Articular chondrocyte of knee joint (primary cell): ENCODE data around the gene MCOLN1. TPM values are rescaled to one million over a fixed set of nuclear protein-coding genes. Genes with fewer than 3 reads are reported as not detected.

Experiments used
- small RNA-seq: library from RNA; depleted of rRNA; stranded (forward); fragments of <200 nt; gene quantifications from one replicate; pipeline ENCODE3, GENCODE V24; 2012
- total RNA-seq: library from RNA; depleted of rRNA; stranded (reverse); fragments of >200 nt; gene quantifications from 2 replicates; pipeline ENCODE4 v1.2.3, GENCODE V29; 2012

MCOLN1 gene
- total RNA-seq: 5.7 and 8.4 TPM in 2 replicates

DNA sequence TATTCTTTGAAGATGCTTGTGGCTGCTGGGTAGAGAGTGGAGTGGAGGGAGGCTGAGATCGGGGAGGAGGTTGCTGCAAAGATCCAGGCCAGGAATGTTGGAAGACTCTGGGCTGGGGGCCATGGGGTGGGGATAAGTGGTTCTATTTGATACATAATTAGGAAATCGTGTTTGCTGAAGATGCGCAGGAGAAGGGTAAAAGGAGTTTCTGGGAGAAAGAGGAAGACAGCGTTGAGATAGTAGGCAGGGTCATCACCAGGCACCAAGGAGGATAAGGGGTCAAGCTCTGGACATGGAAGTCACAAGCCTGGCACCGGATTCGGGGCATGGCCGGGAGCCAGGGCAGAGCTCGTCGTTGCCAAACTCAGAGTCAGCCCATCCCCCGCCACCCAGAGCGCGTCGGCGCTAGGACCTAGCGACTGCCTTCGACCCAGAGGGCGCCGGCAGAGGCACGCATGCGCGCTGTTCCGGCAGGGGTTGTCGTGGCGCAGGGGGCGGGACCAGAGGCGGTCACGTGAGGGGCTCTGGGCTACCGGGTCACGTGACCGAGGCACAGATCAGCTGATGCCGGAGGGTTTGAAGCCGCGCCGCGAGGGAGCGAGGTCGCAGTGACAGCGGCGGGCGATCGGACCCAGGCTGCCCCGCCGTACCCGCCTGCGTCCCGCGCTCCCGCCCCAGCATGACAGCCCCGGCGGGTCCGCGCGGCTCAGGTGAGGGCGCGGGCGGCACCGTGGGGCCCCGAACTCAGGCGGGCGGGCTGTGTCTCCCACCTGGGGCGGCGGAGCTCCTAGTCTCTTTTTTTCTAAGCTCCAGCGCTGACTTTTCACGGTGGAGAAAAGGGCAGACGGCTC, at the start of gene MCOLN1:
TSS of gene MCOLN1 (plus strand) at position 553 of the 851 bp plus-strand sequence. CDS start at position 680, 127 bp downstream.

DNA sequence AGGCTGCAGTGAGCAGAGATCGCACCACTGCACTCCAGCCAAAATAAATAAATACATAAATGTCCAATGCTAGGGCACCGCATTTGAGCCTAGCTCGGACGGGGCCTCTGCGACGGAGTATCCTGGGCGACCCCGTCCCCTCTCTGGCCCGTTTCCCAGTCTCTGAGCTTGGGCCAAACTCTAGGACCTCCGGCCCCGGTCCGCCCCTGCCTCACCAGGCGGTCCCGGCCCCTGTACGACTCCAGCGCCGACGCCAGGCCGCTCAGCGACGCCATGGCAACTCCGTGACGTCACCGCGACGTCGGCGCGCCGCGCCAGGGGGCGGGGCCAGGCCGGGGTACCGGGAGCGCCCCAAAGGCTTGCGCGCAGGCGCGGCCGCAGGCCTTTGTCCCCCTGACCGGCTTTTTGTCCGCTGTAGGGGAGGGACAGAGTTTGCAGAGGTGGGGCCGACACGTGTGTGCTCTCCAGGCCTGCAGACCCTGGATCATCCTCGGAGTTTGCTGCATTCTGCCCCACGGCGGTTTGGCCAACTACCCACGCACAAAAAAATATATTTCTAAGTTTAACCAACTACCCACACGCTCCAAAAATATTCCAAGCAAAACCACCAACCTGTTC, 33.6 kb upstream of the MCOLN1 start, which contains the start of gene PEX11G:
TSS of gene PEX11G (minus strand) at position 300 of the 618 bp plus-strand sequence. CDS start at position 275, 25 bp downstream.

GRCh38 chr19:7515645-7516151, 6.7 kb upstream of the MCOLN1 start, which contains the start of gene ZNF358:
Gene ZNF358, plus strand, starts transcription at chr19:7516103. Its CDS starts 3,140 bp downstream, at chr19:7519243.

DNA sequence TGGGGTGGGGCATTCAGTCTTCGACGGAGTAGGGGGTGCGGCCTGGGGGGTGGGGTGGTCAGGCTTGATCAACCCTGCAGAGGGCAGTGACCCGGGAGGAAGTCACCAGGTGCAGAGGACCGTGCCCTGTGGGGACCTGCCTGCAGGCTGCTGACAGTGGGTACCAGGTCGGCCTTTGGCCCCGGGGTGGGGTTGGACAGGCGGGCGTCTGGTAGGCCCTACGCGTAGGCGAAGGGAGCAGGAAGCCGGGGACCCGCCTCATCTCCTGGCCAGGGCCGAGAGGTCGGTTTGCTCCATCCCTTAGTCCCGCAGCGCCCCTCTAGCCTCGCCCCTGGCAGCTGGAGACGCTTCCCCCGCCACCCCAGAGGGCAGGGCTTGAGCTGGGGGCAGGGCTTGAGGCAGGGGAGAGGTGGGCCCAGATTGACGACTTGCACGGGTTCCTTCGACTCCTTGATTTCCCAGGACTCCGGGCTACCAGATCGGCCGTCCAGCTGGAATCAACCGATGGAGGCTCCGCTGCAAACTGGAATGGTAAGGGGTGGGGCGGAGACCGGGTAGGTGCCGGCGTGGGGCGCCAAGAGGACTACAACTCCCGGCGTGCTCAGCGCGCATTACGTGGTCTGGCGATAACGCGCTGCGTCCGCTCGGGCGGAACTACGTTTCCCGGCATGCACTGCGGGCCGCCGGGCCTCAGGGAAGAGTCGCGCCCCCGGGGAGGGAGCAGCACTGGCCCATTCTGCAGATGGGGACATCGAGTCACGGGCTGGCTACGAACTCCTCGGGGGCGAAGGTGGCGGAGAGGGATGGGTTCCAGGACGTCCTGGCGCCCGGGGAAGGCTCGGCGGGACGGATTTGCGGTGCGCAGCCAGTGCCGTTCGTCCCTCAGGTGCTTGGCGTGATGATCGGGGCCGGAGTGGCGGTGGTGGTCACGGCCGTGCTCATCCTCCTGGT, 12.9 kb downstream of the MCOLN1 start, which contains the start of gene PNPLA6:
TSS of gene PNPLA6 (plus strand) at position 671 of the 951 bp plus-strand sequence. CDS start at position 743, 72 bp downstream.

Small RNA genes lying within 50 kb of the gene (small RNA-seq; reads per million reads assigned to genes)
- not detected for gene AC008878.2

Other genes with a start within 250 kb of the MCOLN1 start
- gene INSR, start 228.2 kb upstream of the MCOLN1 start, total RNA-seq: 17.4 and 20.9 TPM in 2 replicates
- 22.6 and 23.2 TPM in 2 replicates for gene ARHGEF18, start 173.7 kb upstream of the MCOLN1 start, total RNA-seq
- gene PEX11G, start 33.6 kb upstream of the MCOLN1 start, total RNA-seq: 1.7 and 2.9 TPM in 2 replicates
- gene ZNF358, start 6.5 kb upstream of the MCOLN1 start, total RNA-seq: 18.5 and 22.7 TPM in 2 replicates
- gene PNPLA6, start 13.1 kb downstream of the MCOLN1 start, total RNA-seq: 57.8 and 64.2 TPM in 2 replicates
- gene CAMSAP3, start 73.2 kb downstream of the MCOLN1 start, total RNA-seq: not detected in 2 replicates
- gene XAB2, start 106.9 kb downstream of the MCOLN1 start, total RNA-seq: 26.4 and 28.4 TPM in 2 replicates
- gene PET100, start 107.2 kb downstream of the MCOLN1 start, total RNA-seq: 6.4 and 11.1 TPM in 2 replicates
- gene PCP2, start 111.1 kb downstream of the MCOLN1 start, total RNA-seq: not detected in 2 replicates
- gene STXBP2, start 114.5 kb downstream of the MCOLN1 start, total RNA-seq: 0.76 and 1.7 TPM in 2 replicates
- gene RETN, start 146.4 kb downstream of the MCOLN1 start, total RNA-seq: not detected in 2 replicates
- not detected in 2 replicates for gene MCEMP1, start 154.5 kb downstream of the MCOLN1 start, total RNA-seq
- 40.4 and 41.4 TPM in 2 replicates for gene TRAPPC5, start 158.2 kb downstream of the MCOLN1 start, total RNA-seq
- gene FCER2, start 179.5 kb downstream of the MCOLN1 start, total RNA-seq: not detected in 2 replicates
- not detected in 2 replicates for gene CLEC4G, start 209.5 kb downstream of the MCOLN1 start, total RNA-seq
- gene CD209, start 224.9 kb downstream of the MCOLN1 start, total RNA-seq: not detected in 2 replicates
- not detected in 2 replicates for gene CLEC4M, start 240.6 kb downstream of the MCOLN1 start, total RNA-seq